PC-3 (cell line): ENCODE results near the gene CSF2RB. TPM values are rescaled to one million over a fixed set of nuclear protein-coding genes. Genes with fewer than 3 reads are reported as not detected.

Experiments
- ATAC-seq: fragments of 200-7000 bp; cut with Tn5 transposase; 2 replicates; pipeline ENCODE4 v1.9.1; 2020; ENCODE audit warnings: mild to moderate bottlenecking, moderate library complexity
- BruUV-seq: library from RNA; stranded (reverse); fragments of 400-500 nt; replicated peaks from 2 replicates; lab custom pipeline; 2021; lab: Mats Ljungman, UMichigan
- CTCF ChIA-PET: fragments of 300-600 bp; sonication (Branson Sonifier 250); formaldehyde crosslinking; loops from one replicate; lab custom pipeline; 2022; ENCODE audit warnings: antibody characterized with exemption; lab: Charles Lee
- POLR2A ChIA-PET: fragments of 300-600 bp; sonication (Branson Sonifier 250); formaldehyde crosslinking; loops from one replicate; lab custom pipeline; 2022; ENCODE audit warnings: antibody characterized with exemption; ENCODE audit not compliant: unreplicated experiment; lab: Charles Lee
- DNase-seq: peaks from one replicate; pipeline ENCODE4 v3.0.0-alpha.2; 2015
- H2AFZ ChIP-seq: fragments of 300-600 bp; sonication (generic); 2 replicates; pipeline ENCODE4 v1.6.0; 2016; ENCODE audit warnings: antibody characterized with exemption, low read length
- H3F3A ChIP-seq: fragments of 300-600 bp; sonication (generic); one replicate; pipeline ENCODE4 v1.6.0; 2017; ENCODE audit warnings: antibody characterized with exemption, low read length, control low read depth, mild to moderate bottlenecking; ENCODE audit not compliant: unreplicated experiment
- H3K27ac ChIP-seq: fragments of 300-600 bp; sonication (generic); 2 replicates; pipeline ENCODE4 v1.5.1; 2016; ENCODE audit warnings: mild to moderate bottlenecking, low read length
- H3K27me3 ChIP-seq: fragments of 300-600 bp; sonication (generic); 2 replicates; pipeline ENCODE4 v1.6.1; 2016; ENCODE audit warnings: low read length, mixed read lengths
- H3K36me3 ChIP-seq: fragments of 300-600 bp; sonication (generic); 2 replicates; pipeline ENCODE4 v1.6.1; 2016; ENCODE audit warnings: low read depth, mixed run types, low read length, mixed read lengths
- H3K4me1 ChIP-seq: fragments of 300-600 bp; sonication (generic); 2 replicates; pipeline ENCODE4 v1.5.1; 2016; ENCODE audit warnings: low read length; ENCODE audit not compliant: insufficient read depth
- H3K4me2 ChIP-seq: fragments of 300-600 bp; sonication (generic); 2 replicates; pipeline ENCODE4 v1.6.0; 2016; ENCODE audit warnings: low read length
- H3K4me3 ChIP-seq: fragments of 300-600 bp; sonication (generic); 2 replicates; pipeline ENCODE4 v1.5.1; 2016; ENCODE audit warnings: mild to moderate bottlenecking, low read length, mixed read lengths
- H3K79me2 ChIP-seq: fragments of 300-600 bp; sonication (generic); 2 replicates; pipeline ENCODE4 v1.6.1; 2017; ENCODE audit warnings: low read length, mixed read lengths
- H3K9ac ChIP-seq: fragments of 300-600 bp; sonication (generic); 2 replicates; pipeline ENCODE4 v1.6.0; 2016; ENCODE audit warnings: mild to moderate bottlenecking, low read length
- H3K9me2 ChIP-seq: fragments of 300-600 bp; sonication (generic); replicated peaks from 2 replicates; pipeline ENCODE4 v1.6.1; 2016; ENCODE audit warnings: mixed run types, low read length, mixed read lengths
- H3K9me3 ChIP-seq: fragments of 300-600 bp; sonication (generic); 2 replicates; pipeline ENCODE4 v1.6.1; 2016; ENCODE audit warnings: low read length, mixed read lengths
- H4K20me1 ChIP-seq: fragments of 300-600 bp; sonication (generic); 2 replicates; pipeline ENCODE4 v1.6.1; 2016; ENCODE audit warnings: low read length, mixed read lengths
- CTCF ChIP-seq: fragments of 300-600 bp; sonication (generic); conservative IDR thresholded peaks from 2 replicates; pipeline ENCODE4 v1.5.1; 2017; ENCODE audit warnings: antibody characterized with exemption, low read depth, mild to moderate bottlenecking, low read length
- EZH2 ChIP-seq: fragments of 300-600 bp; sonication (generic); IDR thresholded peaks from one replicate; pipeline ENCODE4 v1.6.1; 2017; ENCODE audit warnings: antibody characterized with exemption, mild to moderate bottlenecking, low read length; ENCODE audit not compliant: unreplicated experiment
- EZH2phosphoT487 ChIP-seq: fragments of 300-600 bp; sonication (generic); IDR thresholded peaks from 2 replicates; pipeline ENCODE4 v1.6.1; 2018; ENCODE audit warnings: mild to moderate bottlenecking, antibody characterized with exemption, low read length, borderline replicate concordance
- intact Hi-C: fragments of 100-400 bp; cut with micrococcal nuclease; formaldehyde crosslinking; loops from 2 replicates; pipeline ENCODE4 v1.9.0; 2023
- total RNA-seq: library from RNA; depleted of rRNA; stranded (reverse); fragments of >200 nt; gene quantifications from 2 replicates; pipeline ENCODE4 v1.2.3, GENCODE V29; 2014

The CSF2RB gene
- total RNA-seq, 1 experiment from 2014 or later = not detected

GRCh38 chr22:36900880-36901279 is 12.5 kb upstream of the CSF2RB start:
- TF ChIP-seq CTCF (no peak), EZH2 (no peak), EZH2phosphoT487 (no peak)
- H4K20me1 ChIP-seq = no peaks in the 10 kb centered on the region
- no peak overlapping the region for H2AFZ ChIP-seq
- H3K36me3 ChIP-seq = no peaks in the 10 kb centered on the region
- H3K27ac ChIP-seq = no peak overlapping the region
- intact Hi-C loops = no loop called here
- peaks cover 22% of the 10 kb centered on the region for H3K27me3 ChIP-seq
- no peak overlapping the region for H3K9ac ChIP-seq
- no peak overlapping the region for H3K4me2 ChIP-seq
- ChIA-PET CTCF (no interaction called here), POLR2A (no interaction called here)
- DNase-seq (no peak), ATAC-seq (no peak)
- H3K79me2 ChIP-seq = no peaks in the 10 kb centered on the region
- no peaks in the 10 kb centered on the region for H3K9me3 ChIP-seq
- H3F3A ChIP-seq = no peaks in the 10 kb centered on the region
- H3K4me3 ChIP-seq = no peak overlapping the region
- BruUV-seq = no TSS peak
- H3K9me2 ChIP-seq = no peaks in the 10 kb centered on the region
- H3K4me1 ChIP-seq = no peaks in the 10 kb centered on the region

- Histone ChIP-seq H3K9me3 (no peaks in the 10 kb centered on the region), H3K36me3 (no peaks in the 10 kb centered on the region), H3K4me2 (no peak overlapping the region), H2AFZ (no peak overlapping the region), H4K20me1 (no peaks in the 10 kb centered on the region), H3K9ac (no peak overlapping the region), H3K4me1 (no peaks in the 10 kb centered on the region), H3F3A (no peaks in the 10 kb centered on the region), H3K4me3 (no peak overlapping the region), H3K9me2 (no peaks in the 10 kb centered on the region), H3K79me2 (no peaks in the 10 kb centered on the region), H3K27ac (no peak overlapping the region), H3K27me3 (peaks cover 26% of the 10 kb centered on the region)
- ChIA-PET POLR2A (no interaction called here), CTCF (no interaction called here)
- BruUV-seq = no TSS peak
- ATAC-seq = no peak
- TF ChIP-seq EZH2 (no peak), CTCF (no peak), EZH2phosphoT487 (no peak)
- no peak for DNase-seq
- intact Hi-C loops = no loop called here
Measured at GRCh38 chr22:36901411-36902142, 11.9 kb upstream of the CSF2RB start.
